ENCODE measurements around the gene MCTP2.

The MCTP2 gene

GRCh38 chr15:94441760-94442159 is 210.4 kb downstream of the MCTP2 start:
- Histone ChIP-seq H3K4me2 (ENCODE audit: insufficient read depth, low read length, poor library complexity, severe bottlenecking) (no peak overlapping the region), H2BK12ac (ENCODE audit: low read length) (no peak overlapping the region), H4K8ac (ENCODE audit: low read depth, low read length) (no peak overlapping the region), H3K9me3 (replicated peaks in 1 of 2; ENCODE audit: control insufficient read depth in 2 of 2, insufficient read depth in 1 of 2, low read depth in 1 of 2, low read length in 2 of 2) (no peaks in the 10 kb centered on the region), H3K27ac (replicated peaks; ENCODE audit: low read length) (no peak overlapping the region), H3K23ac (ENCODE audit: low read depth, low read length, poor library complexity) (no peak overlapping the region), H2BK5ac (ENCODE audit: low read length) (no peak overlapping the region), H3K27me3 (ENCODE audit: control insufficient read depth in 3 of 3, insufficient read depth in 3 of 3, low read depth in 1 of 3, low read length in 3 of 3) (no peaks in the 10 kb centered on the region), H3K4me3 (ENCODE audit: low read length in 2 of 2) (no peak overlapping the region), H3K36me3 (replicated peaks in 1 of 2; ENCODE audit: control insufficient read depth in 2 of 2, insufficient read depth in 2 of 2, low read length in 2 of 2) (no peaks in the 10 kb centered on the region), H2BK15ac (ENCODE audit: low read length) (no peak overlapping the region), H3K9ac (ENCODE audit: low read depth, low read length, poor library complexity) (no peak overlapping the region), H3K79me1 (ENCODE audit: low read depth, low read length) (no peaks in the 10 kb centered on the region), H2AK5ac (ENCODE audit: low read depth, low read length) (no peak overlapping the region), H3K14ac (ENCODE audit: low read length) (no peak overlapping the region), H2AFZ (ENCODE audit: low read length) (no peak overlapping the region), H3K4ac (ENCODE audit: low read length) (no peak overlapping the region), H3K18ac (ENCODE audit: low read length) (no peak overlapping the region), H2BK120ac (ENCODE audit: low read depth, low read length) (no peak overlapping the region), H4K91ac (ENCODE audit: low read depth, low read length, poor library complexity) (no peak overlapping the region), H3K4me1 (ENCODE audit: control insufficient read depth in 2 of 2, insufficient read depth in 1 of 2, low read depth in 1 of 2, low read length in 2 of 2) (peaks cover 0 to 3% of the 10 kb centered on the region in 2 donors)
- whole genome bisulfite sequencing, 2 donors (ENCODE audit: extremely low coverage in 2 of 2, insufficient read length in 2 of 2, insufficient replicate concordance in 1 of 2) = no CpG with 5 or more reads among the region's 3 CpGs
- no peak for DNase-seq (ENCODE audit: low spot score)

GRCh38 chr15:94442480-94442879 is 211.1 kb downstream of the MCTP2 start:
- Histone ChIP-seq H3K9me3 (replicated peaks in 1 of 2; ENCODE audit: control insufficient read depth in 2 of 2, insufficient read depth in 1 of 2, low read depth in 1 of 2, low read length in 2 of 2) (no peaks in the 10 kb centered on the region), H3K4me2 (ENCODE audit: insufficient read depth, low read length, poor library complexity, severe bottlenecking) (no peak overlapping the region), H3K18ac (ENCODE audit: low read length) (no peak overlapping the region), H4K91ac (ENCODE audit: low read depth, low read length, poor library complexity) (no peak overlapping the region), H2BK5ac (ENCODE audit: low read length) (no peak overlapping the region), H3K4ac (ENCODE audit: low read length) (no peak overlapping the region), H3K27me3 (ENCODE audit: control insufficient read depth in 3 of 3, insufficient read depth in 3 of 3, low read depth in 1 of 3, low read length in 3 of 3) (no peaks in the 10 kb centered on the region), H3K4me1 (ENCODE audit: control insufficient read depth in 2 of 2, insufficient read depth in 1 of 2, low read depth in 1 of 2, low read length in 2 of 2) (peaks cover 0 to 3% of the 10 kb centered on the region in 2 donors), H2BK12ac (ENCODE audit: low read length) (no peak overlapping the region), H2BK15ac (ENCODE audit: low read length) (no peak overlapping the region), H3K14ac (ENCODE audit: low read length) (no peak overlapping the region), H3K4me3 (ENCODE audit: low read length in 2 of 2) (no peak overlapping the region), H4K8ac (ENCODE audit: low read depth, low read length) (no peak overlapping the region), H2AFZ (ENCODE audit: low read length) (no peak overlapping the region), H3K36me3 (replicated peaks in 1 of 2; ENCODE audit: control insufficient read depth in 2 of 2, insufficient read depth in 2 of 2, low read length in 2 of 2) (no peaks in the 10 kb centered on the region), H3K79me1 (ENCODE audit: low read depth, low read length) (no peaks in the 10 kb centered on the region), H2AK5ac (ENCODE audit: low read depth, low read length) (no peak overlapping the region), H3K23ac (ENCODE audit: low read depth, low read length, poor library complexity) (no peak overlapping the region), H3K9ac (ENCODE audit: low read depth, low read length, poor library complexity) (no peak overlapping the region), H2BK120ac (ENCODE audit: low read depth, low read length) (no peak overlapping the region), H3K27ac (replicated peaks; ENCODE audit: low read length) (no peak overlapping the region)
- WGBS, 2 donors (ENCODE audit: extremely low coverage in 2 of 2, insufficient read length in 2 of 2, insufficient replicate concordance in 1 of 2) = no CpG with 5 or more reads among the region's 1 CpG
- no peak for DNase-seq (ENCODE audit: low spot score)

GRCh38 chr15:94443186-94443585 is 211.8 kb downstream of the MCTP2 start:
- WGBS, 2 donors (ENCODE audit: extremely low coverage in 2 of 2, insufficient read length in 2 of 2, insufficient replicate concordance in 1 of 2) = no CpG with 5 or more reads among the region's 5 CpGs
- H3K18ac ChIP-seq (ENCODE audit: low read length) = no peak overlapping the region

DNA sequence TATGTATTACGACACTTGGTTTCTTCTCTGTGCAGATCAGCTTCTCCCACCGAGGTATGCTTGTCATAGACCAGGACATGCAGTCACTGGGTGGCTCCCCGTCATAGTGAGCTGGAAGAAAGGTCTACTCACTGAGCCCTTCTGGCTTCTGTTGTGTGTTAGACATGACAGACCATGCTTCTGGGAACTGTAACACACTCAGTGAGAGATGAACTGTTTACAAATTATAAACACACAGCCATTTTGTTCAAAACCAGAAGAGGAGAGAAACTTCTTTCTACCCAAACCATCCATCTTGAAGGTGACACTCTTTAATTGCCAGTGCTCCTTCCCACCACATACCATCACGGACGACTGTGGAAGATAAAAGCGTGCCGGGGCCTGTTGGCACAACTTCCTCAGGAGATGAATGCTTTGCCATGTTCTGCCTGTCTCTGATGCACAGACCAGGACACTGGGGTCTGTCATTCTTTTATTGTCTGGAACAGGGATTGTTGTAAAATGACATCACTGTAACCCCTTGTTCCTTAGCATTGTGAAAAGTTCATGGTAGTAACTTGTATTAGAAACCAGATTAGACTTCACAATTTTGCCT is 214.3 kb downstream of the MCTP2 start:
- Histone ChIP-seq H3K18ac (ENCODE audit: low read length) (no peak overlapping the region), H3K79me1 (ENCODE audit: low read depth, low read length) (no peaks in the 10 kb centered on the region), H2AK5ac (ENCODE audit: low read depth, low read length) (no peak overlapping the region), H3K14ac (ENCODE audit: low read length) (no peak overlapping the region), H3K36me3 (replicated peaks in 1 of 2; ENCODE audit: control insufficient read depth in 2 of 2, insufficient read depth in 2 of 2, low read length in 2 of 2) (no peaks in the 10 kb centered on the region), H4K8ac (ENCODE audit: low read depth, low read length) (no peak overlapping the region), H2BK5ac (ENCODE audit: low read length) (no peak overlapping the region), H3K27me3 (ENCODE audit: control insufficient read depth in 3 of 3, insufficient read depth in 3 of 3, low read depth in 1 of 3, low read length in 3 of 3) (no peaks in the 10 kb centered on the region), H2BK120ac (ENCODE audit: low read depth, low read length) (no peak overlapping the region), H3K4me2 (ENCODE audit: insufficient read depth, low read length, poor library complexity, severe bottlenecking) (no peak overlapping the region), H3K27ac (replicated peaks; ENCODE audit: low read length) (no peak overlapping the region), H2AFZ (ENCODE audit: low read length) (no peak overlapping the region), H3K9ac (ENCODE audit: low read depth, low read length, poor library complexity) (no peak overlapping the region), H3K23ac (ENCODE audit: low read depth, low read length, poor library complexity) (no peak overlapping the region), H4K91ac (ENCODE audit: low read depth, low read length, poor library complexity) (no peak overlapping the region), H3K4me3 (ENCODE audit: low read length in 2 of 2) (no peak overlapping the region), H3K4me1 (ENCODE audit: control insufficient read depth in 2 of 2, insufficient read depth in 1 of 2, low read depth in 1 of 2, low read length in 2 of 2) (peaks cover 0 to 3% of the 10 kb centered on the region in 2 donors), H2BK15ac (ENCODE audit: low read length) (no peak overlapping the region), H3K4ac (ENCODE audit: low read length) (no peak overlapping the region), H3K9me3 (replicated peaks in 1 of 2; ENCODE audit: control insufficient read depth in 2 of 2, insufficient read depth in 1 of 2, low read depth in 1 of 2, low read length in 2 of 2) (no peaks in the 10 kb centered on the region), H2BK12ac (ENCODE audit: low read length) (no peak overlapping the region)
- no peak for DNase-seq (ENCODE audit: low spot score)
- WGBS, 2 donors (ENCODE audit: extremely low coverage in 2 of 2, insufficient read length in 2 of 2, insufficient replicate concordance in 1 of 2) = no CpG with 5 or more reads among the region's 7 CpGs

More at GRCh38 chr15:94443186-94443585, 211.8 kb downstream of the MCTP2 start:
- no peak overlapping the region for H2BK5ac ChIP-seq (ENCODE audit: low read length)
- no peak overlapping the region for H2AK5ac ChIP-seq (ENCODE audit: low read depth, low read length)
- no peak overlapping the region for H3K4ac ChIP-seq (ENCODE audit: low read length)
- no peak overlapping the region for H3K4me3 ChIP-seq (ENCODE audit: low read length in 2 of 2)
- H3K23ac ChIP-seq (ENCODE audit: low read depth, low read length, poor library complexity) = no peak overlapping the region
- H3K4me1 ChIP-seq (ENCODE audit: control insufficient read depth in 2 of 2, insufficient read depth in 1 of 2, low read depth in 1 of 2, low read length in 2 of 2) = peaks cover 0 to 3% of the 10 kb centered on the region in 2 donors
- no peak overlapping the region for H2AFZ ChIP-seq (ENCODE audit: low read length)
- no peak overlapping the region for H3K27ac ChIP-seq (replicated peaks; ENCODE audit: low read length)
- H3K27me3 ChIP-seq (ENCODE audit: control insufficient read depth in 3 of 3, insufficient read depth in 3 of 3, low read depth in 1 of 3, low read length in 3 of 3) = no peaks in the 10 kb centered on the region
- no peak overlapping the region for H3K14ac ChIP-seq (ENCODE audit: low read length)
- H3K9ac ChIP-seq (ENCODE audit: low read depth, low read length, poor library complexity) = no peak overlapping the region
- no peaks in the 10 kb centered on the region for H3K79me1 ChIP-seq (ENCODE audit: low read depth, low read length)
- no peak overlapping the region for H2BK15ac ChIP-seq (ENCODE audit: low read length)
- no peak overlapping the region for H3K4me2 ChIP-seq (ENCODE audit: insufficient read depth, low read length, poor library complexity, severe bottlenecking)
- DNase-seq (ENCODE audit: low spot score) = no peak
- no peak overlapping the region for H2BK12ac ChIP-seq (ENCODE audit: low read length)
- no peaks in the 10 kb centered on the region for H3K36me3 ChIP-seq (replicated peaks in 1 of 2; ENCODE audit: control insufficient read depth in 2 of 2, insufficient read depth in 2 of 2, low read length in 2 of 2)
- H4K91ac ChIP-seq (ENCODE audit: low read depth, low read length, poor library complexity) = no peak overlapping the region
- H4K8ac ChIP-seq (ENCODE audit: low read depth, low read length) = no peak overlapping the region
- no peak overlapping the region for H2BK120ac ChIP-seq (ENCODE audit: low read depth, low read length)
- no peaks in the 10 kb centered on the region for H3K9me3 ChIP-seq (replicated peaks in 1 of 2; ENCODE audit: control insufficient read depth in 2 of 2, insufficient read depth in 1 of 2, low read depth in 1 of 2, low read length in 2 of 2)
